H1 (cell line): ENCODE data around the gene RALGDS. TPM values are rescaled to one million over a fixed set of nuclear protein-coding genes. Genes with fewer than 3 reads are reported as not detected.

Experiments
- CBX8 ChIP-seq: fragments of 300-800, 300-1000 bp; sonication (generic); IDR thresholded peaks from 2 replicates; pipeline ENCODE4 v1.7.1; 2016; ENCODE audit warnings: low read depth, low read length, borderline replicate concordance
- polyA plus RNA-seq, 7 experiments: library from polyadenylated mRNA; depleted of rRNA in 3 of 7; stranded (reverse) in 5 of 7; unstranded in 2 of 7; fragments of >200 nt in 5 of 7; fragments of 200-250 nt in 2 of 7; gene quantifications; 1 replicate in 5 of 7; 2 replicates in 1 of 7; 4 replicates in 1 of 7; pipeline versions ENCODE4 v1.2.1 to v1.2.3, GENCODE V29; 2011 to 2013; ENCODE audit warnings: missing spikeins in 2 of 7, mixed read lengths in 2 of 7
- total RNA-seq: library from RNA; stranded (reverse); fragmentation: NEBNext Ultra II Directional; extraction: Animal tissue kit (Norgen Biotek cat#: 25700); gene quantifications from 2 replicates; pipeline ENCODE4 v1.2.1, GENCODE V29; 2021

The RALGDS gene
- total and polyA plus RNA-seq, 2 of the 8 experiments (the other 6 are each of a cell fraction or from before 2014, with no cell fraction given) = 14.5 to 25.5 TPM

GRCh38 chr9:133132174-133132573 is 11.1 kb upstream of the RALGDS start (continued):
- TF ChIP-seq CBX8 = no peak
